Measurements from ENCODE around the gene ASPG. TPM values are rescaled to one million over a fixed set of nuclear protein-coding genes. Genes with fewer than 3 reads are reported as not detected.

Gene ASPG
- total RNA-seq = not detected in 2 replicates
- polyA plus RNA-seq = 0.05 TPM in 1 of 2 replicates, not detected in the other
- not detected in 2 replicates for polyA plus RNA-seq (2011; cell fraction: cytosol; rRNA removed)
- 0.04 and 0.13 TPM in 2 replicates for polyA plus RNA-seq (2011; cell fraction: nucleus; rRNA removed)
- polyA plus RNA-seq (2012) = not detected in 2 replicates
- polyA minus RNA-seq = not detected in 2 replicates
- not detected for polyA minus RNA-seq (2011; cell fraction: cytosol; rRNA and poly(A)+ RNA removed)
- not detected in 2 replicates for polyA minus RNA-seq (2011; cell fraction: nucleus; rRNA and poly(A)+ RNA removed)
- percentile 3 among the genes with signal in this experiment for Bru-seq, nascent RNA
- percentile 4 among the genes with signal in this experiment for BruChase-seq, experiment 1, labeled RNA remaining after a 6-hour chase
- percentile 10 among the genes with signal in this experiment for BruChase-seq, experiment 2, labeled RNA remaining after a 2-hour chase
- long read RNA-seq = 0 reads

GRCh38 chr14:104085032-104085888 lies at the start of gene ASPG:
TSS of gene ASPG (plus strand) at chr14:104085700. CDS start at chr14:104085771, 71 bp downstream.
- H3K9me1 ChIP-seq (replicated peaks; ENCODE audit: control insufficient read depth, extremely low read depth, insufficient read depth, low read length) = no peaks in the 10 kb centered on the region
- H4K20me1 ChIP-seq (replicated peaks; ENCODE audit: control insufficient read depth, extremely low read depth, insufficient read depth, low read length) = no peaks in the 10 kb centered on the region
- peaks cover 8 to 10% of the 10 kb centered on the region in 2 experiments for H3K27me3 ChIP-seq (ENCODE audit: control insufficient read depth in 2 of 2, insufficient read depth in 2 of 2, low read length in 2 of 2)
- H3K27ac ChIP-seq (ENCODE audit: insufficient read depth, low read depth, low read length) = no peak within 1 kb of the TSS
- H3K4me3 ChIP-seq (replicated peaks in 1 of 3; ENCODE audit: insufficient read depth in 1 of 3, low read depth in 1 of 3, low read length in 3 of 3) = no peak within 1 kb of the TSS
- H3K4me1 ChIP-seq (ENCODE audit: control insufficient read depth, extremely low read depth, insufficient read depth, low read length) = no peaks in the 10 kb centered on the region
- TF ChIP-seq EZH2 (IDR thresholded peaks at IDR 0.05; ENCODE audit: borderline replicate concordance, low read depth, low read length, severe bottlenecking) (no peak), POLR2A (IDR thresholded peaks at IDR 0.05; ENCODE audit: low read depth, low read length) (no peak), FOS (IDR thresholded peaks at IDR 0.05; ENCODE audit: borderline replicate concordance, insufficient read depth, low read length) (no peak), MYC (IDR thresholded peaks at IDR 0.05; ENCODE audit: low read depth, low read length) (no peak), POLR2AphosphoS5 (IDR thresholded peaks at IDR 0.05; ENCODE audit: insufficient read depth, low read depth, low read length) (no peak), CTCF (IDR thresholded peaks at IDR 0.05; ENCODE audit: extremely low read depth in 1 of 2, insufficient read depth in 1 of 2, low read depth in 1 of 2, low read length in 2 of 2) (no peak), MAX (IDR thresholded peaks at IDR 0.05; ENCODE audit: insufficient read depth, insufficient read length) (no peak)
- no peak within 1 kb of the TSS for H3K4me2 ChIP-seq (ENCODE audit: insufficient read depth, low read length)
- POLR2A ChIA-PET = no interaction called here
- CTCF ChIA-PET = interaction anchor here (0.9 to 1.4 kb wide), 3 partner anchors 9 to 479 kb away, joined by 3 to 5 read pairs (median 5); no protein-coding TSS in a partner anchor
- BruUV-seq (replicated peaks) = no TSS peak
- no peaks in the 10 kb centered on the region for H3K36me3 ChIP-seq (ENCODE audit: control insufficient read depth in 2 of 2, extremely low read depth in 1 of 2, insufficient read depth in 2 of 2, low read length in 2 of 2)
- no peaks in the 10 kb centered on the region for H3K9me3 ChIP-seq (replicated peaks; ENCODE audit: control insufficient read depth, insufficient read depth, low read length)
- dilution Hi-C loops (cut with MboI; ENCODE audit: extremely low pct_ligation_motif_present, low sequenced_read_pairs) (no loop called here), intact Hi-C loops (cut with micrococcal nuclease) (no loop called here)
- no peaks in the 10 kb centered on the region for H3K79me2 ChIP-seq (ENCODE audit: control insufficient read depth, insufficient read depth, low read length)
- DNase-seq (ENCODE audit: low read depth, low spot score) (no peak), FAIRE-seq (no peak)
- H3K9ac ChIP-seq (replicated peaks; ENCODE audit: extremely low read depth, insufficient read depth, low read length) = no peak within 1 kb of the TSS
- H2AFZ ChIP-seq (ENCODE audit: low read depth, low read length) = no peak within 1 kb of the TSS

All from endothelial cell of umbilical vein (primary cell).